HG02610 (cell line): ENCODE measurements around the gene HS3ST5.

ENCODE experiments used
- ATAC-seq: cut with Tn5 transposase; IDR thresholded peaks from one replicate; pipeline ENCODE4 v1.9.1; 2021; ENCODE audit warnings: mild to moderate bottlenecking, moderate library complexity; ENCODE audit not compliant: unreplicated experiment

The HS3ST5 gene

DNA sequence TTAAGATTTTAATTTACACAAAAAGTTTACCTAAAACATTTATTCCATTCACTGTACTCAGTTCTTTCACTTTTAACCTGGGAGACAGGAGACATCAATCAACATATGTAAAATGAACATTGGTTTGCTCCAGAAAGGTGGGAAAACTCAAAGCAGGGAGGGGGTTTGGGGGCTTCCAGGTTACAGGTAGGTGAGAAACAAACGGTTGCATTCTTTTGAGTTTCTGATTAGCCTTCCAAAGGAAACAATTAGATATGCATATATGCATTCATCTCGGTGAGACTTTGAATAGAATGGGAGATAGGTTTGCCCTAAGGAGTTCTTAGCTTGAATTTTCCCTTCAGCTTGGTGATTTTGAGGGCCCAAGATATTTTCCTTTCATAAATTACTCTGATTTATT is 333.6 kb downstream of the HS3ST5 start:
- ATAC-seq, result no peak

DNA sequence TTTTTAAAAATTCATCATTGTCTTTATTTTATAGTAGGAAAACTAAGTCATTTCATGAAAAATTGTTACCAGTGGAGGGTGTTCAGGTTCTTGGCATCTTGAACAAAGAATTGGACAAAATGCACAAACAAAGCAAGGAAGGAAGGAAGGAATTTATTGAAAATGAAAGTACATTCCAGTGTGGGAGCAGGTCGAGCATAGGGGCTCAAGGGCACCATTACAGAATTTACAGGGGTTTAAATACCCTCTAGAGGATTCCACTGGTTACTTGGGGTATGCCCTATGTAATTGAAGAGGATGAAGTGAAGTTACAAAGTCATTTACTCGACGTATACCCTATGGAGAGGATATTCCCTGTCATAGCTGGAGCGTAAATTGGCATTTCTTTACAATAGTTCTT is 334.5 kb downstream of the HS3ST5 start:
- no peak for ATAC-seq

DNA sequence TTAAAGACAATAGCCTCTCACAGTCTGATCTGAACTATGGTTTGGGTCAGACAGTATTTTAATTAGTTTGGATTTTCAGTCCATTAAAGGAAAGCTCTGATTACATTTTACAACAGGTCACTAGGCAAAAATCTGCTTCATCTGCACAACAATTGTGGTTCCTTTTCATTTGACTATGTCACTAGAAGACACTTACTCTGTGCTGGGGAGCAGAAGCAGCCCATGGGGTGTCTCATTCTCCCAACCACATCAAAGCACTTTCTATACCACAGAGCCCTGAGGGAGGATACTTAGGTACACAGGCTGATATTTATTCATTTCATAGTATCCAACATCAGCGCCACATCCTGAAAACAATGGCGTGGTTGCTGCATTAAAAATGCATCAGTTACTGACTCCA is 335.3 kb downstream of the HS3ST5 start:
- ATAC-seq, result peak; percentile 95
